SK-N-SH (cell line): ENCODE data around the gene HK1.

ENCODE experiments used
- CHD2 ChIP-seq: fragments of 150-350 bp; IDR thresholded peaks from 2 replicates; pipeline ENCODE4 v1.6.1; 2018; ENCODE audit warnings: low read length; ENCODE audit not compliant: partially characterized antibody
- CTCF ChIP-seq: fragments of 200-600 bp; sonication (generic); IDR thresholded peaks from 2 replicates; pipeline ENCODE4 v1.6.1; 2017; ENCODE audit warnings: antibody characterized with exemption, mild to moderate bottlenecking, moderate library complexity
- EP300 ChIP-seq, 2 experiments: IDR thresholded peaks; 2 replicates each; pipeline versions ENCODE4 v1.4.0 to v1.6.1; 2012; ENCODE audit warnings: borderline replicate concordance in 1 of 2, low read depth in 1 of 2, low read length in 1 of 2
- EZH2phosphoT487 ChIP-seq: fragments of 200-600 bp; sonication (generic); IDR thresholded peaks from 2 replicates; pipeline ENCODE4 v1.6.1; 2017; ENCODE audit warnings: low read depth, mixed run types, mild to moderate bottlenecking, antibody characterized with exemption, moderate library complexity, borderline replicate concordance
- GATA2 ChIP-seq: sonication (generic); formaldehyde crosslinking; IDR thresholded peaks from 2 replicates; pipeline ENCODE4 v1.5.0; 2020; ENCODE audit warnings: mild to moderate bottlenecking, missing genetic modification reagents
- RAD21 ChIP-seq: IDR thresholded peaks from 2 replicates; pipeline ENCODE4 v1.6.1; 2012; ENCODE audit warnings: mild to moderate bottlenecking, low read length
- RFX5 ChIP-seq: IDR thresholded peaks from 2 replicates; pipeline ENCODE4 v1.6.1; 2012; ENCODE audit warnings: mild to moderate bottlenecking, improper control_type of control experiment, low read length
- SIN3A ChIP-seq: IDR thresholded peaks from 2 replicates; pipeline ENCODE4 v1.6.1; 2012; ENCODE audit warnings: low read depth, mild to moderate bottlenecking, low read length, moderate library complexity, borderline replicate concordance

DNA sequence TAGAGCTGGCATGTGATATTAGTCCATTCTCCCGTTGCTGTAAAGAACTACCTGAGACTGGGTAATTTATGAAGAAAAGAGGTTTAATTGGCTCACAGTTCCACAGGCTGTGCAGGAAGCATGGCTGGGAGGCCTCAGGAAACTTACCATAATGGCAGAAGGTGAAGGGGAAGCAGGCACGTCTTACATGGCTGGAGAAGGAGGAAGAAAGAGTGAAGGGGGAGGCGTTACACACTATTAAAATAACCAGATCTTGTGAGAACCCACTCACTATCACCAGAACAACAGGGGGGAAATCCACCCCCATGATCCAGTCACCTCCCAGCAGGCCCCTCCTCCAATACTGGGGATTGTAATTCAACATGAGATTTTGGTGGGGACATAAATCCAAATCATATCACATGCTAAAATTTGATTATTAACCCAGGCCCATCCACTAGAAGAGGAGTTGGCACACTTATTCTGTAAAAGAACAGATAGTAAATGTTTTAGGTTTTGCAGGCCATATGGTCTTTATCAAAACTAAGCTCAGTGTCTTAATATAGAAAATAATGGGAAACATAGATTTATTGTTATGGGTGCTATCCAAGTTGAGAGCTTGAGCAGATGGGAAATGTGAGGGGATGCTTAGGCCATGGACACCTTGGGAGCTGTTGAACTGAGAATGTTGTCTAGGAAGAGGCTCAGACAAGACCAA is 18.6 kb upstream of the HK1 start:
- TF ChIP-seq CTCF (no peak), RAD21 (no peak), SIN3A (no peak), GATA2 (CRISPR knock-in tag) (no peak), EP300 (IDR thresholded peaks at IDR 0.05; ENCODE audit: borderline replicate concordance in 1 of 2, low read depth in 1 of 2, low read length in 1 of 2) (peak in 1 of 2 experiments; percentile 56; a peak in 1 of 4 replicates), CHD2 (no peak), EZH2phosphoT487 (no peak), RFX5 (no peak)
